HG03066 (cell line): ENCODE data around the gene SPTLC2.

Experiments
- ATAC-seq: cut with Tn5 transposase; IDR thresholded peaks from one replicate; pipeline ENCODE4 v1.9.1; 2021; ENCODE audit warnings: low read depth; ENCODE audit not compliant: unreplicated experiment

Gene SPTLC2

GRCh38 chr14:77475432-77476115 lies 140.9 kb downstream of the SPTLC2 start:
- ATAC-seq = no peak

- no peak for ATAC-seq
These were observed 141.8 kb downstream of the SPTLC2 start for GRCh38 chr14:77474479-77475177.

- ATAC-seq = no peak
These were observed 142.5 kb downstream of the SPTLC2 start for GRCh38 chr14:77473921-77474320.

- ATAC-seq = no peak
These were observed 146.1 kb downstream of the SPTLC2 start for GRCh38 chr14:77470224-77470870.

- no peak for ATAC-seq
These were observed 146.9 kb downstream of the SPTLC2 start for GRCh38 chr14:77469539-77469938.

- no peak for ATAC-seq
These were observed 147.4 kb downstream of the SPTLC2 start for GRCh38 chr14:77469067-77469505.

- ATAC-seq = no peak
These were observed 148.6 kb downstream of the SPTLC2 start for GRCh38 chr14:77467801-77468200.

- ATAC-seq = no peak
These were observed 157.2 kb downstream of the SPTLC2 start for GRCh38 chr14:77459072-77459723.

GRCh38 chr14:77458249-77458950 lies 158.0 kb downstream of the SPTLC2 start:
- peak; percentile 13 for ATAC-seq

GRCh38 chr14:77457522-77458248 lies 158.8 kb downstream of the SPTLC2 start, which contains the start of the genes AHSA1 and VIPAS39:
Gene AHSA1 (plus strand): TSS chr14:77458093. CDS start chr14:77458190, 97 bp downstream.
Gene VIPAS39 (minus strand): TSS chr14:77457601. CDS start chr14:77454102, 3,499 bp downstream.
- peak; percentile 90 for ATAC-seq

GRCh38 chr14:77457115-77457521 lies 159.3 kb downstream of the SPTLC2 start:
- ATAC-seq = no peak
